GM21360 (cell line): ENCODE measurements around the gene DIP2C.
"Not testable (repeated sequence)": the region's sequence is repeated elsewhere in the genome, so short reads cannot be mapped to it uniquely, and the experiment has no call there.

ENCODE experiments used
- ATAC-seq: cut with Tn5 transposase; IDR thresholded peaks from one replicate; pipeline ENCODE4 v1.9.1; 2021; ENCODE audit warnings: mild to moderate bottlenecking, moderate library complexity; ENCODE audit not compliant: unreplicated experiment

DIP2C gene

DNA sequence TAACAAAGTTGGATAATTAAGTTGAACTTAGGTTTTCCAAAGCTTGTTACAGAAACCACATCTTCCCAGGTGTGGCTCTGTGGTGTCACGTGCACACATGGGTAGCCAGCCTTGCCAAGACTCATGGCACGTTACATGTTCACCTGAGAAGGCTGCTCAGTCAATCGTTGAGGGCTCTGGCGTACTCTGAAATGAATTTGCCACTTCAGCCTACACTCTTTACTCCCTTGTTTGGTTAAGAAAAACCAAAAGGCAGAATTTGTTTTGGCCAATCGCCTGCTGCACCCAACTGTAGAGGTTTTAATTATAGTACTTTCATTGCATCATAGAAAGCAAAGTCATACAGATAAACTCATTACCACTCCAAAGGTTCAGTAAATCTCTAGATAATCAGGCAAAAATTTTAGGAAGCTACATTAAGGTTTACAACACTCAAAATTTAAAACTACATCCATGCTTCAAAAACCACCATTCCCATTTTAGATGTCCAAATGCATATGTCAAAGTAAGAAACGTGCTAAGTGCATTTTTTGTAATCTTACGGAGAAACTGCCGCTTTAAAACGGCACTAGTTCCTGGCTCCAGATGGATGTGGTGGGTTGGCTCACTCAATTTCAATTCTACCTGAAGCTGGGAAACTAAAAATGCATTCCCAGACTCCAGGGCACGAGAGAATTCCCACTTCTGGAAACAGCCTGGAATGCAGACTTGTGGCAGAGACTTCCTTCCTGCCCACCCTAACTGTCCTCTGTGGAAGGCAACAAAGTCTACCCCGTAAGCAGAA, 88.4 kb downstream of the DIP2C start:
- ATAC-seq: no peak

DNA sequence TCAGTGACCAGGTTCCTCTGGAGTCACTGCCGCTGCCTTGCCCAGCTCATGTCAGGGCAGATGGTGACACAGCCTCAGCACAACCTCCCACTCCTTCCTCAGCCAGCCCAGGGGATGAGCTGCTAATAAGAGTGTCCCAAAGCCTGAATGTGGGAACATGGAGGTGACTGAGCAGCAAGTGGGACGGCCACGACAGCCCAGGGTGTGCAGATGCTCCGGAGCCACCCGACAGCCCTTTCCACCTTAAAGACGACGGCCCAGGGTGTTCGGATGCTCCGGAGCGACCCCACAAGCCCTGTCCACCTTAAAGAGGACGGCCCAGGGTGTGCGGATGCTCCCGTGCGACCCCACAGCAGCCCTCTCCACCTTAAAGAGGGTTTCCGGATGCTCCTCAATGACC, 89.2 kb downstream of the DIP2C start:
- ATAC-seq: no peak

DNA sequence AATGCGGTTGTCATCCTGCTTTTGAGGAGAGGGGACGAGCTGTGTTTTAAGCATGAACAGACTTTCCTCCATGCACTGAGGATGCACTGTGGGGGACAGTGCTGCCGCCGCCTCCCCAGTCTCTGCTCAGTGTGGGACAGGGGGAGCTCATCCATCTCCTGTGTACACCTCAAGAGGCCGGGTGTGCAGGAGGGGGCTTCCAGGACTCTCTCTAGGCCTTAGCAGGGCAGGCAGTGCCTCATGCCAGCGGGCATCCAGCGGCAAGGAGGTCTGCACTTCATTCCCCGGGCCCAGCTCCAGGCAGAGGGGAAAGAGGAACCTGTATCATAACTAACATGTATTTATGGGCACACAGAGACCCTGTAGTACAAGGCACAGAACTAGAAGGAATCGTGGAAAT, 89.7 kb downstream of the DIP2C start:
- ATAC-seq: no peak

DNA sequence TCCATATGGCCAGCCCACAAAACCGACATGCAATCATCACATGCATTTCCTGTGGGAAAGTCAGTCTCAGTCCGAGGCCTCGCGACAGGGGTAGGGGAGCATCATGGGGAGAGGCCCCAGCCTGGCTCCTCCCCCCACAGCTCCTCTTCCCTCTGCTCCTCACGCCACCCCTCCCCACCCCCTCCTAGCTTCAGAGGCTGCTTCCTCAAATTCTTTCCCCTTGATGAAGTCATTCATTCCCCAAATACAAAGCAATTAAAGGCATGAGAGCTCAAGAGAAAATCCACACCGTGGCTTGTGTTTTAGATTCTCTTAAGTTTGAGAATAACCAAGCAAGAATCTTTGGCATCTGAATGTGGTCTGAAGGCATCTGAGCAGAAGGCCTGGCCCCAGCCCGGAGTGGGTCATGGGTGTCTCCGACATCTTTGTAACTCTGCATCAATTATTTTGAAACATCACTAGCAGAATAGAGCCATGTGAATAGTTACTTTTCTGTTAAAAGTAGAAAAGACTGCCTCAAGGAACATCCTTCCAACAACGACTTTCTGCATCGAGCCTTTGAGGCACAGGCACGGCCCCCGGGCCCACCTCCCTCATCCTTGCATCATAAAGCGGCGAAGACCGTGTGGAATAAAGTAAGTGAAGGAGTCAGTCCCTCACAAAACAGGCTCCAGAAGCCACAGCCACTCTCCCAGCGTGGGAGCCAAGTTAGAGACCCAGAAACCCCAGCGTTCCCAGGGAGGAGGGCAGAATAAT, 90.9 kb downstream of the DIP2C start:
- no peak for ATAC-seq

DNA sequence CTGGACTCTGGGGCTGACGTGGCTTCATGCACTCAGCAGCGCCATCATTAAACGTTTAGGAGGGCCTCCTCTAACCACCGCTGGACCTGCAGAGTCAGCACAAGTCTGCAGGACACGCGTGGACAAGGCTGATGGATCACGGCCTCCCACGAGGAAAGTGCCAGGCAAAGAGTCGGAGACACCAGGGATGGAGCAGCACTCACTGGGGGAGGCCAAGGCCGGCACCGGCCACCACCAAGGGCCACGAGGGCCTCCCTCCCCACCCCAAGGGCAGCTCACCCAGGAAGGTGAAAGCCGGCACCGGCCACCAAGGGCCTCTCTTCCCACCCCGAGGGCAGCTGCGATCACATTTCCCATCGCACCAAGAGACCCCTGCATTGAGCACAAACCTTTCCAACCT, 91.5 kb downstream of the DIP2C start:
- ATAC-seq: no peak

DNA sequence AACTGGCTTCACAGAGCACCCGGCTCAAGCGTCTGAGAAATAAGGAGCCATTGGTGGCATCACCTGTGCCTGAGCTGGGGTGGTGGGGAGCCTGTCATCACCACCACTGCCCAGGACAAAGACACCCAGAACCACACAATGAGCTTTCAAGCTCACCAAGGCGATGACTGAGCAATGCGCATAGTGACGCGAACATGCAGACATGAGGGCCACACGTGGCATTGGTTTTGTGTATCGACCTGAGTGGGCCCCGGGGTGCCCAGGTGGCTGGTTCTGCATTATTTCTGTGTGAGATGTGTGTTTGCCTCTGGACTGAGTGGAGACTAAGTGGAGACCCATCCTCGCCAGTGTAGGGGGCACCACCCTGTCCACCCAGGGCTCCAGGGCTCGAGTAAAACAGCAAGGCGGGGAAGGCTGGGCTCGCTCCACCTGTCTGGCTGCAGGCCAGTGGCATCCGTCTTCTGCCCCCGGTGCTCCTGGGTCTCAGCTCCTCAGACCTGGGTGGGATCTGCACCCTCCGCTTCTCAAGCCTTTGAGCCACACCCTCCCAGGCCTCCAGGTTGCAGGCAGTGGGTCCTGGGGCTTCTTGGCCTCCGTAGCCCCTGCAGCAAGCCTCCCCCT, 92.6 kb downstream of the DIP2C start:
- no peak for ATAC-seq

DNA sequence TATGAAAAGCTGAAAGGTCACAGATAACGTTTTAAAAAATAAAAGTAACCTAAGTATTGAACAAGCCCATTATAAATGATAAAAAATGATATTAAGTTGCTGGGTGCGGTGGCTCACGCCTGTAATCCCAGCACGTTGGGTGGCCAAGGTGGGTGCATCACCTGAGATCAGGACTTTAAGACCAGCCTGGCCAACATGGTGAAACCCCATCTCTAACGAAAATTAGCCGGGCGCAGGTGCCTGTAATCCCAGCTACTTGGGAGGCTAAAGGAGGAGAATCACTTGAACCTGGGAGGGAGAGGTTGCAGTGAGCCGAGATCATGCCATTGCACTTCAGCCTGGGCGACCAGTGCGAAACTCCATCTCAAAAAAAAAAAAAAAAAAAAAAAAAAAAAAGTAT, 93.3 kb downstream of the DIP2C start:
- not testable (repeated sequence) for ATAC-seq

DNA sequence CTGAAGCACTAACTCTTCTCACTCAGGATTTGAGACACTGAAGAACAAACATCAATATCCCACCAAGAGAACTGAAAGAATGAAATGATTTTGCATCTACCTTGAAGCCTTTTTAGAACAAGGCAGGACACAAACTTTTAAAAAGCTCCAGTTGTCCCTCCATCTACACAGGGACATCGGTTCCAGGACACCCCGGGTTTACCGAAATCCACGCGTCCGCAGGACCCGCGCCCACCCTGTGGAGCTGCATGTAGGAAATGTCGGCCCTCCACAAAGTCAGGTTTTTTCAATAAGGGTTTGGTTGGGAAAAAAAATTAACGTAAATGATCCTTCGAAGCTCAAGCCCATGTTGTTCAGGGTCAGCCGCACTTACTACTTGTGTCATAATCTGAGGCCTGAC, 94.0 kb downstream of the DIP2C start:
- ATAC-seq: no peak

DNA sequence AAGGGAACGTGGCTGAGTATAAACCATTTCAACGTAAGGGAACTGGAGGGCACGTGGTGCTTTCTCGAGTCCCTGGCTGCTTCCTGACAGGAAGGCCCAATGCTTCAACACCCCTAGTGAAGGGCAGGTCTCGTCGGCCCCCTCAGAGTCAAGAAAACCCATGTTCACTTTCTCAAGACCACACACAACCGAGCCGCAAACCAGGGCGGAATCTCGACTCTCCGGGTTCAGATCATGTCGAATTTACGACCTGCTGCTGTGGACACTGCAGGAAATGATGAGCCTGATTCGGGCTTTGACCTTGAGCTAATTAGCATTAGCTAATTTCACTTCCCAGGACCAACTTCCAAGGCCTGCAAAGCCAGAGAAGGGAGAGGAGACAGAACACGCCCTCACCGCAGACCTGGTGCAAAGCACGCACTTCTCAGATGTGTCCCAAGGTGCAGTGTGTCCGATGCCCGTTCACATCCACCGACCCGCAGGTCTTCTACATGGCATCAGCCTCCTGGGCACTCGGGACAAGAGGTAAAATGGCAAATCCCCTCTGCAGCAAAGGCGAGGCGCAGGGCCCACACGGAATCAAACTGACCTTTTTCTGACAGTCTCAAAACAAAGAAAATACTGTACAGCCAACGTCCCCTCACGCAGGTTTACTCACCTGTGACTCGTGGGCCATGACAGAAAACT, 94.7 kb downstream of the DIP2C start:
- no peak for ATAC-seq

DNA sequence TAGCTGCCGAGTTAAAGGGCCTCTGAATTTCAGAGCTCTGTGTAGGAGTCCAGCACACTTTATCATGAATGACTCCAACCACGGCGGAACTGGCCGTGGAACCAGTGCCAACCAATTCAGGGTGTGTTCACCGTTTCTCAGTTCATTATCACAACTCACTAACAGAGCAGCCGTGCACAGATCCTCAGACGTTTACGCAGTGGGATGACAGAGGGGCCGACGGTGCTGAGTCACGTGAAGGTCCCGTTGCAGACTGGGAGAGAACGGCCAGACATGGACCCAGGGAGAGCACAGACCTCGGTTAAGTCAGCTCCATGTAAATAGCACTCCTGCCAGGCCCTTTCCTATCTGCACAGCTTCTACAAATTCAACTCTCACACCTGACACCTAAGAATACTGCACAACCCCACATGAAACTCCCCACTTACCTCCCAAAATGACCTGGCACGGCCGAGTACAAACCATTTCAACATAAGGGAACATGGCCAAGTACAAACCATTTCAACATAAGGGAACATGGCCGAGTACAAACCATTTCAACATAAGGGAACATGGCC, 95.5 kb downstream of the DIP2C start:
- ATAC-seq: no peak

DNA sequence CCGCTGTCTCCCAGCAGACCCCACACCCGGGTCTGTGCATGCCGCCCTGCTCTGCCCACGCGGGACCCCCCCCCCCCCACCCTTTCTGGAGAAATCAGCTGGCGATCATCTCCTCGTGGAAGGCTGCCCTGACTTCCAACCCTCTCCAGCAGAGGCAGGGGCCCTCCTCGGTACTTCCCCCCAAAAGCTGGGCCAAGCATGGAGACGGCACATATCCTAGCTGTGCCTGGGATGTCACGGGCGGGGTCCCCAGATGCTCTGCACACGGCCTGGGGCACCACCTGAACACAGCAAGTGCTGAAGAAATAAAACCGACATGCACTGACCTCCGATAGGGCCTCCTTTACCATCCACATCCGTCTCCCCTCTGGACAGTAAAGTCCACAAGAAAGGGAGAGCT, 96.0 kb downstream of the DIP2C start:
- no peak for ATAC-seq

DNA sequence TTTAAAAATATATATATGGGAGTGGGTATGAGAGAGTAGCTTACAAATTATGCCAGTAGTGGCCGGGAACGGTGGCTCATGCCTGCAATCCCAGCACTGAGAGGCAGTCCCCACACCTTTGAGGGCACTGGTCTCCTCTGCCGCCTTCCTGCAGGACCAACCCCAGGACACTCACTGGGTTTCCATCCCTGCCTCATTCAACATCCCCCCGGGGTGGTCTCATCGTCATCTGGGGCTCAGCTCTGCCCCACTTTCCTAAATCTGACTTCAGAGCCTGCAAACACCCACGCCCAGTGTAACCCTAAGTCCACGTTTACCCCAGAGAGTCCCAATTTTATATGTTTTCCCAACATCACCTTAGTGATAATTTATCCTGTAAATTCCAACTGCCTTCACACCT, 96.5 kb downstream of the DIP2C start:
- no peak for ATAC-seq

DNA sequence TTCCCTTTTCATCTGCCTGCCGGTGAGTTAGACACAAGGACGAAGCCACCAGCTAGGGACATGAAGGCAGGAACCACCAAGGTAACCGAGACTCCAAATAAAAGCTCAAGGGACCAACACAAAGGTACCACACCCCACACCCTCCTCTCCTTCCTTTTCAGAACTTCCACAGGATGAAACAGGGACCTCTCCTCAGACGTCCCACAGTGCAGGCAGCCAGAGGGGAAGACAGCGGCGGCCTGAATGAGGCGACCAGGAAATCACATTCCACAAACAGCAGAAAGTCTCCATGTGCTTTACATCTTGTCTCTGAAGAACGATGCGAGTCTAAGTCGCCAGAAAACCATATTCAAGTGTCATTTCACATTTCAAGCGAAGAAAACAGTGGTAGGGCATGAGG, 97.8 kb downstream of the DIP2C start:
- ATAC-seq: no peak

DNA sequence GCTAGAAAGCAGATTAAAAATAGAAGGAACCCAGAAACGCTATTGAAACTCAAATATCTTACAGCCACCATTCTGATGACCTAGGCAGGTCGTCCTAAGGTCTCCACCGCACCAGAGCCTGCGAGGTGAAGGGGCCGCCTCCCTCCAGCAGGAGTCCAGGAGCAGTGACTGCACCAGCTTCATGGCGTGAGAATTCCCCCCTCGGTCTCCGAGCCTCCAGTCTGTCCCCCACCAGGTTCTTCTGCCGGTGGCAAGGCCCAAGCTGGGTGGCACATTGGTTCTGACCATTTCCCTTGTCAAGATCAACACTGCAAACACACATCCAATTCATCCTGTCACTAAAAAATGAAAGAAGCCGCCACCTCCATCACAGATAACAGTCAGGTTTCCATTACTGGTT, 98.7 kb downstream of the DIP2C start:
- ATAC-seq: no peak

DNA sequence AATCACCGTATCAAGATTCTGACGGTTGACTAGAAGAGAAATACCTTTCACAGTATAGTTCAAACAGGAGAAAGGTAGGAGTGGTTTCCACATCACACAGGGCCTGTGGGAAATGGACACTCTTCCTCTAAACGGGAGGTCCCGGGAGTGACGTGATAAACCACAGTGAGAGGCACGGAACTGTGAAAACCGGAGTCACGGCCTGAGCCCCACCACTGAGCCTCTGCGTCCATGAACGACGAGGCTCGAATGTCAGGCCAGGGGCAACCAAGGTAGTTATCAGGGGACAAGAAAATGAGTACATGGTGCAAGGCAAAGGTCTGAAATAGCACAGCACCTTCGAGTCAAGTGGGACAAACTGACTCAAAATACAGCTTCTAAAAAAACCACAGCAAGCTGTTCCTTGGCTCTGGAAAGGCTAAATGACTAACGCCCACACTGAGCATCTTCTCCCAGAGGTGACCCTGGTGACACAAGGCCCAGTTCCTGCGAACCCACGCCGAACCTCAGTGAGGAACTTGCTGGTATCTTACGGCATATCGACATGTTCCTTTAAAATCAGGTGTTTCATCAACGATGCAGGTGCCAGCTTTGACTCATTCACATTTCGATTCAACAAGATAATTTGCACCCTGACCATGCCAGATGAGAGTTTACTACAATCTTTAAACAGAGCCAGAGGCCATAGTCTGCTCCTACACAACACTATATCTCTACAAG, 99.3 kb downstream of the DIP2C start:
- ATAC-seq: no peak

DNA sequence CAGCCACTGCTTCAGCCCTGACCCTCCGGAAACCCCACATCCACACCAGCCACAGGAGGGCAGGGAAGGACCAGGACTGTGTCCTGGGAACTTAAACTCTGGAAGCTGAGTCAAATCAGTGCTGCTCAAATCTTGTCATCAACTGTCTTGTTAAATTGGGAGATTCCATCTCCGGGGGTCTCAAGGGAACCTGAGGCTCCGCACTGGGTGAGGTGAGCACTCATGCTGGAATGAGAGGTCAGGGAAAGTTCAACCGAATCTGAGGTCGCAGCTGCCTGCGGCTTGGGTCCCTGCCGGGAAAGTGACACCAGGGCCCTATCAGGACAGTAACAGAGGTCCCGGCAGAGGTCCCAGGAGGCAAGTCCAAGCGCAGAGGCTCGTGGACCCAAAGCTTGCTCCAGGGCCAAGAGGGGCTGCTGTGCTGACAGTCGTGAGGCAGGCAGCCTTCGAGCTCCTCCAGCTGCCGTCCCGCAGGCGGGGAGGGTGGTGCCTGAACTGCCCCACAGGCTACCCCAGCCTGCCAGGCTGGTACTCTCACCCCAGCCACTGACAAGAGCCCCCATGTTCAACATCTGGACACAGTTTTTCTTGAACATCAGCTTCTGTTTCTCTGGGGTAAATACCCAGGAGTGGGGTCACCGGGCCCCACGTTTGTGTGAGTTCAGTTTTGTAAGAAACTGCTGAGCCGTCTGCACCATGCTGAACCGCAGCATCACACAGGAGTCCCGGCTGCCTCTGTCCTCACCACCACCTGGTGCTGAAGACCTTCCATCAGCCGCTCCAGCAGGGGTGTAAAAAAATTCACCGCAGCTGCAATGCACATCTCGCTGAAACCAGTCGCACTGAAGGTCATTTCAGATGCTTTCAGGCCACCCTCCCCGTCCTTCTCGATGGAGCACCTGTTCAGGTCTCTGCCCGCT, 101.0 kb downstream of the DIP2C start:
- ATAC-seq: no peak

DNA sequence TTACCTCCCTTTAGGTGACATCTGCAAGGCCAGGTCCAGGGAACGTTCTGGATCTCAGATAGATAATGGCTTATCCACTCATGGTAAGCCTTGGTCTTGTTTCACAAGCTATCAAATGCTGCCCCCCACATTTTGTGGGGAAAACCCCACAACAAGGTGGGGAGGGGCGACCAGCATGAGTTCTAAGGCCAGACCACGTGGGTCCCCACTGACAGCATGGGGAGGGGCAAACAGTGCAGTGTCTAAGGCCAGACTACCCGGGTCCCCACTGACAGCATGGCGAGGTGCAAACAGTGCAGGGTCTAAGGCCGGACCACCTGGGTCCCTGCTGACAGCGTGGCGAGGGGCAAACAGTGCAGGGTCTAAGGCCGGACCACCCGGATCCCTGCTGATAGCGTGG, 102.8 kb downstream of the DIP2C start:
- ATAC-seq: no peak

DNA sequence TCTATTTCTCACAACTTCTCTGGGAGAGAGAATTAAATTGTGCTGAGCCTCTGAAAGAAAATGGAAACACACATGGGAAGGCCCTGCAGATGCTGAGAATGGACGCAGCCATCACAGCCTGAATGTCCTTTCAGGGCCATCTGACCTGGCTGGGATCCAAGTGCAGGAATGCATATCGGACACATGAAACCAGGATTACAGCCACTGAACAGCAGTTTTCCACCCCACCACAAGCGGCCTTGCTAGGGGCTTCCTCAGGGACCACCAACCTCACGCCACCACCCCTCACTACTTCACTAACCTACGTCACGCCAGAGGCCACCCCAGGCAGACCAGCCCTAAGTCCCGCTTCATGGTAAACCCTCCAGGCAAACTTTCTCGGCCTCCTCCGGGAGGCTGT, 103.3 kb downstream of the DIP2C start:
- no peak for ATAC-seq

DNA sequence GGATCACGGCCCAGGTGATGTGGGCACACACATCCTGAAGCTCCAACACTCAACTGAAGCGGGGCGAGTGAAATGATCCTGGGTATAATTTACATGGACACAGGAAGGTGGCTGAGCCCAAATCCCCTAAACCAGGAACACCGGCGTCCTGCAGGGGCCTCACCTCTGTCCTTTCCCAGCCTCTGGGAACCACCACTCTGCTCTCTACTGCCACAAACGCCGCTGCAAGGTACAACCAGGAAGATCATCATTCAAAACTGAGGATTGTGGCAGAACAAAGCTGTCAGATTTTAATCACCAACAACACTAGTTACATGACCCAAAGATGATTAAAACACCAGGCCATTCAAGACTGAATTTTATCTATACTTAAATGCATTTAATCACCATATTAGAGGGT, 104.0 kb downstream of the DIP2C start:
- no peak for ATAC-seq
